Measurements from ENCODE around the gene COQ7.

COQ7 gene

DNA sequence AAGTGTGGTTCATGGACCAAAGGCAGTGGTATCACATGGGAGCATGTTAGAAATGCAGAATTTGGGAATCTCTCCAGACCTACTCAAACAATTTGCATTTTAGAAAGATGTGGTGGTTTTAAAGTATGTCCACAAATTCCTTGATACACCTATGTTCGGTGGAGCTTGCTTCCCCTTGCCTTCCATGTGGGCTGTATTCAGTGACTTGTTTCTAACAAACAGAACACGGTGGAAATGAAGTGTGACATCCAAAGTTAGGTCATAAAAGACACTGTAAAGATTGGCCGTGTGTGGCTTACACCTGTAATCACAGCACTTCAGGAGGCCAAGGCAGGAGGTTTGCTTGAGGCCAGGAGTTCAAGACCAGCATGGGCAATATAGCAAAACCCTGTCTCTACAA lies 16.7 kb downstream of the COQ7 start:
- H3K4me3 ChIP-seq (ENCODE audit: control insufficient read depth, low read depth, low read length): no peak overlapping the region
- TF ChIP-seq, protein P1, sequence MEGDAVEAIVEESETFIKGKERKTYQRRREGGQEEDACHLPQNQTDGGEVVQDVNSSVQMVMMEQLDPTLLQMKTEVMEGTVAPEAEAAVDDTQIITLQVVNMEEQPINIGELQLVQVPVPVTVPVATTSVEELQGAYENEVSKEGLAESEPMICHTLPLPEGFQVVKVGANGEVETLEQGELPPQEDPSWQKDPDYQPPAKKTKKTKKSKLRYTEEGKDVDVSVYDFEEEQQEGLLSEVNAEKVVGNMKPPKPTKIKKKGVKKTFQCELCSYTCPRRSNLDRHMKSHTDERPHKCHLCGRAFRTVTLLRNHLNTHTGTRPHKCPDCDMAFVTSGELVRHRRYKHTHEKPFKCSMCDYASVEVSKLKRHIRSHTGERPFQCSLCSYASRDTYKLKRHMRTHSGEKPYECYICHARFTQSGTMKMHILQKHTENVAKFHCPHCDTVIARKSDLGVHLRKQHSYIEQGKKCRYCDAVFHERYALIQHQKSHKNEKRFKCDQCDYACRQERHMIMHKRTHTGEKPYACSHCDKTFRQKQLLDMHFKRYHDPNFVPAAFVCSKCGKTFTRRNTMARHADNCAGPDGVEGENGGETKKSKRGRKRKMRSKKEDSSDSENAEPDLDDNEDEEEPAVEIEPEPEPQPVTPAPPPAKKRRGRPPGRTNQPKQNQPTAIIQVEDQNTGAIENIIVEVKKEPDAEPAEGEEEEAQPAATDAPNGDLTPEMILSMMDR (IDR thresholded peaks at IDR 0.05; ENCODE audit: control insufficient read depth, insufficient read depth, low read depth, low read length, missing control alignments): no peak
- no peak for DNase-seq (ENCODE audit: low read depth)

DNA sequence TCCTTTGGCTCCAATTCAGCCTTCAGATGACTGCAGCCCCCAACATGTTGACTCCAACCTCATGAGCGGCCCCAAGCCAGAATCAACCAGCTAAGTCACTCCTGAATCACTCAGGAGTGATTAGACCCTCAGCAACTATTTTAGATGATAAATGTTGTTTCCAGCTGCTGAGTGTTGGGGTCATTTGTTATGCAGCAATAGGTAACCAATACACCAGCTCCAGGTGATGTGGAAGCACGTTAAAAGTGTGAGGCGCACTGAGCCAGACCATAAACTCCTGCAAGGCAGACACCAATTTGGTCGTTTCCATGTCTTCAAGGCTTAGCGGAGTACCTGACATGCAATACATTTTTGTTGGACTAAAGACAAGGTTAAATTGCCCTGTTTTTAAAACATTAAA lies 17.5 kb downstream of the COQ7 start:
- no peak overlapping the region for H3K4me3 ChIP-seq (ENCODE audit: control insufficient read depth, low read depth, low read length)
- TF ChIP-seq, protein P1 (IDR thresholded peaks at IDR 0.05; ENCODE audit: control insufficient read depth, insufficient read depth, low read depth, low read length, missing control alignments): no peak

GRCh38 chr16:19085679-19086200 lies 18.3 kb downstream of the COQ7 start:
- TF ChIP-seq, protein P1 (IDR thresholded peaks at IDR 0.05; ENCODE audit: control insufficient read depth, insufficient read depth, low read depth, low read length, missing control alignments): no peak
- no peak overlapping the region for H3K4me3 ChIP-seq (ENCODE audit: control insufficient read depth, low read depth, low read length)
- DNase-seq (ENCODE audit: low read depth): no peak

More for the DNA sequence above, 17.5 kb downstream of the COQ7 start:
- no peak for DNase-seq (ENCODE audit: low read depth)

GRCh38 chr16:19086322-19087199 lies 19.1 kb downstream of the COQ7 start:
- H3K4me3 ChIP-seq (ENCODE audit: control insufficient read depth, low read depth, low read length): peak overlapping the region; percentile 49
- TF ChIP-seq, protein P1 (IDR thresholded peaks at IDR 0.05; ENCODE audit: control insufficient read depth, insufficient read depth, low read depth, low read length, missing control alignments): peak; percentile 91
- DNase-seq (ENCODE audit: low read depth): peak; percentile 37

- H3K4me3 ChIP-seq (ENCODE audit: control insufficient read depth, low read depth, low read length): no peak overlapping the region
- TF ChIP-seq, protein P1 (IDR thresholded peaks at IDR 0.05; ENCODE audit: control insufficient read depth, insufficient read depth, low read depth, low read length, missing control alignments): no peak
- no peak for DNase-seq (ENCODE audit: low read depth)
These were observed 21.0 kb downstream of the COQ7 start for GRCh38 chr16:19088341-19088916.

GRCh38 chr16:19089410-19089955 lies 22.1 kb downstream of the COQ7 start:
- no peak overlapping the region for H3K4me3 ChIP-seq (ENCODE audit: control insufficient read depth, low read depth, low read length)
- DNase-seq (ENCODE audit: low read depth): no peak
- TF ChIP-seq, protein P1 (IDR thresholded peaks at IDR 0.05; ENCODE audit: control insufficient read depth, insufficient read depth, low read depth, low read length, missing control alignments): no peak
